SK-N-SH (cell line): Measurements from ENCODE around the gene NFIA. TPM values are rescaled to one million over a fixed set of nuclear protein-coding genes. Genes with fewer than 3 reads are reported as not detected.

ENCODE experiments used
- CTCF ChIA-PET: fragments of 300-600, 350-600 bp; formaldehyde crosslinking; extraction: SDS; loops from one replicate; lab custom pipeline; 2021; lab: Yijun Ruan, JAX
- POLR2A ChIA-PET: fragments of 350-600 bp; sonication (Branson Sonifier 250); formaldehyde crosslinking; extraction: SDS; loops from one replicate; lab custom pipeline; 2020; ENCODE audit warnings: antibody characterized with exemption, inconsistent platforms; lab: Yijun Ruan, JAX
- DNase-seq: peaks from one replicate; pipeline ENCODE4 v3.0.0; 2012
- H2AFZ ChIP-seq: fragments of 200-600 bp; sonication (generic); 2 replicates; pipeline ENCODE4 v1.8.1; 2016; ENCODE audit warnings: antibody characterized with exemption, mild to moderate bottlenecking, low read depth
- H3F3A ChIP-seq: fragments of 200-600 bp; sonication (generic); replicated peaks from 2 replicates; pipeline ENCODE3; 2016; ENCODE audit warnings: antibody characterized with exemption, mild to moderate bottlenecking; ENCODE audit not compliant: insufficient read depth
- H3K27ac ChIP-seq, 2 experiments: fragments of 200-500 bp in 1 of 2; fragments of 200-600 bp in 1 of 2; sonication (Bioruptor generic) in 1 of 2; sonication (generic), shearing (Covaris generic) in 1 of 2; 2 replicates each; pipeline versions ENCODE4 v1.5.1 to v1.6.1; 2014 to 2016; ENCODE audit warnings: low read depth in 2 of 2, inconsistent platforms in 1 of 2, low read length in 1 of 2, mild to moderate bottlenecking in 1 of 2, mixed read lengths in 1 of 2
- H3K27me3 ChIP-seq: fragments of 200-600 bp; sonication (generic), shearing (Covaris generic); 2 replicates; pipeline ENCODE4 v1.6.1; 2016; ENCODE audit warnings: mixed run types; ENCODE audit not compliant: insufficient read depth
- H3K36me3 ChIP-seq, 2 experiments: fragments of 200-500 bp in 1 of 2; fragments of 200-600 bp in 1 of 2; sonication (Bioruptor generic) in 1 of 2; sonication (generic) in 1 of 2; replicated peaks in 1 of 2; 2 replicates each; pipeline versions ENCODE3 to v1.5.1; 2014 to 2016; ENCODE audit warnings: low read length in 1 of 2, mild to moderate bottlenecking in 1 of 2; ENCODE audit not compliant: insufficient read depth in 2 of 2, control insufficient read depth in 1 of 2
- H3K4me1 ChIP-seq, 2 experiments: fragments of 200-500 bp in 1 of 2; fragments of 200-600 bp in 1 of 2; sonication (Bioruptor generic) in 1 of 2; sonication (generic), shearing (Covaris generic) in 1 of 2; 2 replicates each; pipeline versions ENCODE4 v1.5.1 to v1.6.1; 2014 to 2016; ENCODE audit warnings: low read depth in 1 of 2, low read length in 1 of 2, mixed run types in 1 of 2; ENCODE audit not compliant: insufficient read depth in 2 of 2, control insufficient read depth in 1 of 2
- H3K4me2 ChIP-seq: fragments of 200-600 bp; sonication (generic), shearing (Covaris generic); 2 replicates; pipeline ENCODE4 v1.6.1; 2017; ENCODE audit warnings: mixed run types
- H3K4me3 ChIP-seq, 2 experiments: fragments of 200-500 bp in 1 of 2; fragments of 200-600 bp in 1 of 2; sonication (Bioruptor generic) in 1 of 2; sonication (generic), shearing (Covaris generic) in 1 of 2; 2 replicates each; pipeline versions ENCODE4 v1.5.1 to v1.8.1; 2014 to 2016; ENCODE audit warnings: low read depth in 2 of 2, inconsistent platforms in 1 of 2, low read length in 1 of 2, mild to moderate bottlenecking in 1 of 2, mixed read lengths in 1 of 2, moderate library complexity in 1 of 2
- H3K79me2 ChIP-seq: fragments of 200-600 bp; sonication (generic); 2 replicates; pipeline ENCODE4 v1.8.1; 2017; ENCODE audit warnings: mild to moderate bottlenecking; ENCODE audit not compliant: insufficient read depth
- H3K9ac ChIP-seq: fragments of 200-600 bp; sonication (generic); 2 replicates; pipeline ENCODE4 v1.6.1; 2017; ENCODE audit warnings: mixed run types
- H3K9me2 ChIP-seq: fragments of 200-600 bp; sonication (generic); 2 replicates; pipeline ENCODE4 v1.6.1; 2017; ENCODE audit warnings: mixed run types
- H3K9me3 ChIP-seq: fragments of 200-600 bp; sonication (generic); 2 replicates; pipeline ENCODE4 v1.6.1; 2017; ENCODE audit warnings: mixed run types, mild to moderate bottlenecking, moderate library complexity
- H4K20me1 ChIP-seq: fragments of 200-600 bp; sonication (generic); 2 replicates; pipeline ENCODE4 v1.6.1; 2017; ENCODE audit warnings: mild to moderate bottlenecking, mixed run types; ENCODE audit not compliant: insufficient read depth
- ELF1 ChIP-seq: IDR thresholded peaks from 2 replicates; pipeline ENCODE4 v1.4.0; 2012
- EP300 ChIP-seq, 2 experiments: IDR thresholded peaks; 2 replicates each; pipeline versions ENCODE4 v1.4.0 to v1.6.1; 2012; ENCODE audit warnings: borderline replicate concordance in 1 of 2, low read depth in 1 of 2, low read length in 1 of 2
- FOSL2 ChIP-seq: IDR thresholded peaks from 2 replicates; pipeline ENCODE4 v1.4.0; 2012; ENCODE audit warnings: low read depth, mild to moderate bottlenecking, moderate library complexity, borderline replicate concordance
- FOXM1 ChIP-seq: IDR thresholded peaks from 2 replicates; pipeline ENCODE4 v1.4.0; 2012; ENCODE audit warnings: low read depth, mild to moderate bottlenecking
- GATA2 ChIP-seq: sonication (generic); formaldehyde crosslinking; IDR thresholded peaks from 2 replicates; pipeline ENCODE4 v1.5.0; 2020; ENCODE audit warnings: mild to moderate bottlenecking, missing genetic modification reagents
- MEF2A ChIP-seq: IDR thresholded peaks from 2 replicates; pipeline ENCODE4 v1.4.0; 2012; ENCODE audit warnings: low read depth, borderline replicate concordance
- MXI1 ChIP-seq: IDR thresholded peaks from 2 replicates; pipeline ENCODE4 v1.6.1; 2012; ENCODE audit warnings: mild to moderate bottlenecking, low read depth, low read length, improper control_type of control experiment
- NFIC ChIP-seq: IDR thresholded peaks from 2 replicates; pipeline ENCODE4 v1.4.0; 2012; ENCODE audit warnings: borderline replicate concordance
- NRF1 ChIP-seq: IDR thresholded peaks from 2 replicates; pipeline ENCODE4 v1.6.1; 2012; ENCODE audit warnings: low read depth, mild to moderate bottlenecking, low read length
- RAD21 ChIP-seq: IDR thresholded peaks from 2 replicates; pipeline ENCODE4 v1.6.1; 2012; ENCODE audit warnings: mild to moderate bottlenecking, low read length
- RXRA ChIP-seq: IDR thresholded peaks from 2 replicates; pipeline ENCODE4 v1.4.0; 2012; ENCODE audit warnings: low read depth, mild to moderate bottlenecking, borderline replicate concordance
- SIN3A ChIP-seq: IDR thresholded peaks from 2 replicates; pipeline ENCODE4 v1.6.1; 2012; ENCODE audit warnings: low read depth, mild to moderate bottlenecking, low read length, moderate library complexity, borderline replicate concordance
- SMC3 ChIP-seq: IDR thresholded peaks from 2 replicates; pipeline ENCODE4 v1.6.1; 2012; ENCODE audit warnings: low read depth, low read length, improper control_type of control experiment
- TCF12 ChIP-seq: IDR thresholded peaks from 2 replicates; pipeline ENCODE4 v1.4.0; 2012
- YY1 ChIP-seq: IDR thresholded peaks from 2 replicates; pipeline ENCODE4 v1.4.0; 2012; ENCODE audit warnings: low read depth, mild to moderate bottlenecking
- WGBS: methylation state at CpG from one replicate; pipeline ENCODE4 v1.1.6; 2017; ENCODE audit warnings: low lambda C conversion rate; 5-methylcytosine and 5-hydroxymethylcytosine counted together
- polyA plus RNA-seq, 3 experiments: library from polyadenylated mRNA; depleted of rRNA; stranded (reverse); fragments of >200 nt; gene quantifications; 2 replicates each; pipeline ENCODE4 v1.2.3, GENCODE V29; 2012
- TF ChIP-seq, protein P1 (sequence below): IDR thresholded peaks from 2 replicates; pipeline ENCODE4; 2012
- TF ChIP-seq, protein P2 (sequence below): IDR thresholded peaks from 2 replicates; pipeline ENCODE4 v1.4.0; 2012; ENCODE audit warnings: low read depth, borderline replicate concordance
- TF ChIP-seq, protein P3 (sequence below): IDR thresholded peaks from 2 replicates; pipeline ENCODE4 v1.4.0; 2012; ENCODE audit warnings: low read depth

The NFIA gene
- polyA plus RNA-seq, 1 of the 3 experiments (the other 2 are of a cell fraction) = 3.3 TPM

DNA sequence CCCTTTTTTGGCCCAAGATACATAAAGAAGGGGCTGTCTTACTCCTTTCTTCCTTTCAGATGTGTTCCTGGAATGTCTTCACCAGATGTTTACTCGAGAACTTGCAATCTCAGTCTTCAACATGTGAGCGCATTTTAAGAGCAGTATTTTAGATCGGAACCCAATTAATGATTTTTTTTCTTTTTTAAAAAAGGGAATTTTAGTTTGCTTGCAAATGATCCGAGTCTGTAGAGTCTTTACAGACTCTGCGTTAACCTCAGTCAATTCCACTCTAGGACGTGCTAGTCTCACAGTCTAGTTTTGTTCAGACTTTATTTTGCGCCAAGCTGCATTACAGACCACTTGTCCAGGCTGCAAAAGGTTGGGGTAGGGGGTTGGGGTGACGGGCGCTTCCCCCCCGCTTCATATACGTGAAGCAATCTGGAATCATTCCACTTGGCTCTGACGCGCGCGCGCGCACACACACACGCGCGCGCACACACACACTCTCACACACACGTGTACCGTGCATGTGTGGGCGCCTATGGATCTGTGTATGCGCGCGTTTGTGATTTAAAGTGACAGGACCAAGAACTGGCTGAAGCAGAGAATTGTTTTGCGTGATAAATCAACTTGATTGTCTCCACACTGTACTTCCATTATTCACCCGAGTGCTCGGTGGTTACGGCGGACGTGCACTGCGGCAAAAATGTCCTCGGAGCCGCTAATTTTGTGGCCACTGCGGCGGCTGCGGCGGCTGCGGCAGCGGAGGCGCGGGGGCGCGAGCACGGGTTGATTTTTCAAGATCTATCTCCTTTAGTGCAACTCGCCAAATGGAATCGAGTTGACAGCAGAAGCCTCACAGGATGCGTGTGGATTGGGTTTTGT lies 25.6 kb upstream of the NFIA start:
- Histone ChIP-seq H3K4me2 (peak overlapping the region; percentile 79), H4K20me1 (no peaks in the 10 kb centered on the region), H3K36me3 (no peaks in the 10 kb centered on the region), H3K27me3 (no peaks in the 10 kb centered on the region), H3K79me2 (no peaks in the 10 kb centered on the region), H2AFZ (peak overlapping the region; percentile 97), H3K4me3 (peak overlapping the region; percentile 66 to 80), H3K9ac (peak overlapping the region; percentile 68), H3F3A (no peaks in the 10 kb centered on the region), H3K27ac (peak overlapping the region in 1 of 2 experiments; percentile 59; a peak in 2 of 4 replicates), H3K9me2 (no peaks in the 10 kb centered on the region), H3K9me3 (no peaks in the 10 kb centered on the region), H3K4me1 (peaks cover 4 to 8% of the 10 kb centered on the region in 2 experiments; a peak in 3 of 4 replicates)
- 14% methylated on average over 43 of the region's 50 CpGs for WGBS
- peak; percentile 72 for DNase-seq
- ChIA-PET CTCF (interaction anchor here (1.0 to 1.5 kb wide), 2 partner anchors 17 to 281 kb away, joined by 3 to 5 read pairs; no protein-coding TSS in a partner anchor), POLR2A (interaction anchor here (0.6 kb wide), 1 partner anchor 9 kb away, joined by 5 read pairs; no protein-coding TSS in a partner anchor)
- TF ChIP-seq, protein P1, sequence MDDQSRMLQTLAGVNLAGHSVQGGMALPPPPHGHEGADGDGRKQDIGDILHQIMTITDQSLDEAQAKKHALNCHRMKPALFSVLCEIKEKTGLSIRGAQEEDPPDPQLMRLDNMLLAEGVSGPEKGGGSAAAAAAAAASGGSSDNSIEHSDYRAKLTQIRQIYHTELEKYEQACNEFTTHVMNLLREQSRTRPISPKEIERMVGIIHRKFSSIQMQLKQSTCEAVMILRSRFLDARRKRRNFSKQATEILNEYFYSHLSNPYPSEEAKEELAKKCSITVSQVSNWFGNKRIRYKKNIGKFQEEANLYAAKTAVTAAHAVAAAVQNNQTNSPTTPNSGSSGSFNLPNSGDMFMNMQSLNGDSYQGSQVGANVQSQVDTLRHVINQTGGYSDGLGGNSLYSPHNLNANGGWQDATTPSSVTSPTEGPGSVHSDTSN = peak; percentile 8; the same call in 1 of the 2 replicates
- TF ChIP-seq NRF1 (peak; percentile 43; the same call in 1 of the 2 replicates), YY1 (no peak), NFIC (peak; percentile 24; the same call in 1 of the 2 replicates), TCF12 (peak; percentile 27; the same call in 1 of the 2 replicates), EP300 (IDR thresholded peaks at IDR 0.05; ENCODE audit: borderline replicate concordance in 1 of 2, low read depth in 1 of 2, low read length in 1 of 2) (peak in 1 of 2 experiments; percentile 47; a peak in 2 of 4 replicates), GATA2 (CRISPR knock-in tag) (no peak), FOSL2 (no peak), FOXM1 (no peak), RAD21 (peak; percentile 3; the same call in 1 of the 2 replicates), MXI1 (peak; percentile 97), ELF1 (no peak), SIN3A (peak; percentile 33; the same call in 1 of the 2 replicates), MEF2A (no peak), SMC3 (no peak; the same call in 1 of the 2 replicates), RXRA (no peak)
- TF ChIP-seq, protein P2, sequence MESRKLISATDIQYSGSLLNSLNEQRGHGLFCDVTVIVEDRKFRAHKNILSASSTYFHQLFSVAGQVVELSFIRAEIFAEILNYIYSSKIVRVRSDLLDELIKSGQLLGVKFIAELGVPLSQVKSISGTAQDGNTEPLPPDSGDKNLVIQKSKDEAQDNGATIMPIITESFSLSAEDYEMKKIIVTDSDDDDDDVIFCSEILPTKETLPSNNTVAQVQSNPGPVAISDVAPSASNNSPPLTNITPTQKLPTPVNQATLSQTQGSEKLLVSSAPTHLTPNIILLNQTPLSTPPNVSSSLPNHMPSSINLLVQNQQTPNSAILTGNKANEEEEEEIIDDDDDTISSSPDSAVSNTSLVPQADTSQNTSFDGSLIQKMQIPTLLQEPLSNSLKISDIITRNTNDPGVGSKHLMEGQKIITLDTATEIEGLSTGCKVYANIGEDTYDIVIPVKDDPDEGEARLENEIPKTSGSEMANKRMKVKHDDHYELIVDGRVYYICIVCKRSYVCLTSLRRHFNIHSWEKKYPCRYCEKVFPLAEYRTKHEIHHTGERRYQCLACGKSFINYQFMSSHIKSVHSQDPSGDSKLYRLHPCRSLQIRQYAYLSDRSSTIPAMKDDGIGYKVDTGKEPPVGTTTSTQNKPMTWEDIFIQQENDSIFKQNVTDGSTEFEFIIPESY = no peak
- TF ChIP-seq, protein P3, sequence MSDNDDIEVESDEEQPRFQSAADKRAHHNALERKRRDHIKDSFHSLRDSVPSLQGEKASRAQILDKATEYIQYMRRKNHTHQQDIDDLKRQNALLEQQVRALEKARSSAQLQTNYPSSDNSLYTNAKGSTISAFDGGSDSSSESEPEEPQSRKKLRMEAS = peak; percentile 77; the same call in 1 of the 2 replicates
